HEK293 (cell line): ENCODE results near the gene SCLT1.

Experiments
- CTCF ChIA-PET: fragments of 350-600 bp; formaldehyde crosslinking; extraction: SDS; loops from one replicate; lab custom pipeline; 2021; ENCODE audit warnings: antibody characterized with exemption; lab: Yijun Ruan, JAX
- POLR2A ChIA-PET: fragments of 300-600 bp; formaldehyde crosslinking; extraction: SDS; loops from one replicate; lab custom pipeline; 2020; ENCODE audit warnings: antibody characterized with exemption, inconsistent platforms; lab: Yijun Ruan, JAX
- H3K27ac ChIP-seq: fragments of 200-500 bp; sonication (Bioruptor generic); 2 replicates; pipeline ENCODE4 v1.5.1; 2014; ENCODE audit warnings: low read depth, low read length, control low read depth, inconsistent platforms; ENCODE audit errors: extremely low read depth
- H3K36me3 ChIP-seq, 2 experiments: fragments of 200-500 bp in 1 of 2; sonication (Bioruptor generic) in 1 of 2; 1 replicate in 1 of 2; 2 replicates in 1 of 2; pipeline ENCODE4 v1.5.1; 2014 to 2017; ENCODE audit warnings: inconsistent platforms in 2 of 2, low read length in 2 of 2; ENCODE audit not compliant: control insufficient read depth in 2 of 2, insufficient read depth in 1 of 2
- H3K4me1 ChIP-seq: fragments of 200-500 bp; sonication (Bioruptor generic); 2 replicates; pipeline ENCODE4 v1.5.1; 2014; ENCODE audit warnings: mild to moderate bottlenecking, low read length, inconsistent platforms; ENCODE audit not compliant: control insufficient read depth, insufficient read depth
- H3K4me3 ChIP-seq: 2 replicates; pipeline ENCODE4 v1.5.1; 2011; ENCODE audit warnings: low read depth, mild to moderate bottlenecking, control low read depth, low read length, moderate library complexity
- H3K9me3 ChIP-seq: fragments of 200-500 bp; sonication (Bioruptor generic); 2 replicates; pipeline ENCODE4 v1.5.1; 2014; ENCODE audit warnings: low read depth, low read length, inconsistent platforms; ENCODE audit not compliant: control insufficient read depth, insufficient read depth
- INSM2 ChIP-seq: fragments of 450-650 bp; formaldehyde crosslinking; IDR thresholded peaks from 2 replicates; pipeline ENCODE4 v1.5.1; 2016; ENCODE audit warnings: missing biosample characterization, missing genetic modification characterization
- KLF16 ChIP-seq: fragments of 450-650 bp; formaldehyde crosslinking; IDR thresholded peaks from 2 replicates; pipeline ENCODE4 v1.5.1; 2017; ENCODE audit warnings: missing biosample characterization, missing genetic modification characterization
- KLF9 ChIP-seq: fragments of 450-650 bp; formaldehyde crosslinking; IDR thresholded peaks from 2 replicates; pipeline ENCODE4 v1.5.1; 2016; ENCODE audit warnings: missing biosample characterization, missing genetic modification characterization, low read depth
- MYNN ChIP-seq: fragments of 450-650 bp; formaldehyde crosslinking; IDR thresholded peaks from 2 replicates; pipeline ENCODE4 v1.5.1; 2016; ENCODE audit warnings: missing biosample characterization, missing genetic modification characterization, borderline replicate concordance
- SCRT1 ChIP-seq: fragments of 450-650 bp; formaldehyde crosslinking; IDR thresholded peaks from 2 replicates; pipeline ENCODE4 v1.5.1; 2016; ENCODE audit warnings: missing biosample characterization, missing genetic modification characterization, borderline replicate concordance
- SP3 ChIP-seq: fragments of 450-650 bp; formaldehyde crosslinking; IDR thresholded peaks from 2 replicates; pipeline ENCODE4 v1.5.1; 2016; ENCODE audit warnings: missing biosample characterization, missing genetic modification characterization
- YY2 ChIP-seq: fragments of 450-650 bp; formaldehyde crosslinking; IDR thresholded peaks from 2 replicates; pipeline ENCODE4 v1.5.1; 2016; ENCODE audit warnings: missing biosample characterization, missing genetic modification characterization
- ZBTB17 ChIP-seq: fragments of 450-650 bp; formaldehyde crosslinking; IDR thresholded peaks from 2 replicates; pipeline ENCODE4 v1.5.1; 2016; ENCODE audit warnings: missing biosample characterization, missing genetic modification characterization
- ZNF121 ChIP-seq: fragments of 450-650 bp; formaldehyde crosslinking; IDR thresholded peaks from 2 replicates; pipeline ENCODE4 v1.5.1; 2016; ENCODE audit warnings: missing biosample characterization, missing genetic modification characterization
- ZNF133 ChIP-seq: fragments of 450-650 bp; formaldehyde crosslinking; IDR thresholded peaks from 2 replicates; pipeline ENCODE4 v1.5.1; 2016; ENCODE audit warnings: missing biosample characterization, missing genetic modification characterization
- ZNF146 ChIP-seq: fragments of 450-650 bp; formaldehyde crosslinking; IDR thresholded peaks from 2 replicates; pipeline ENCODE4 v1.5.1; 2016; ENCODE audit warnings: missing biosample characterization, missing genetic modification characterization
- ZNF23 ChIP-seq: fragments of 450-650 bp; formaldehyde crosslinking; IDR thresholded peaks from 2 replicates; pipeline ENCODE4 v1.5.1; 2016; ENCODE audit warnings: missing biosample characterization, missing genetic modification characterization, borderline replicate concordance
- ZNF248 ChIP-seq: fragments of 450-650 bp; formaldehyde crosslinking; IDR thresholded peaks from 2 replicates; pipeline ENCODE4 v1.5.1; 2017; ENCODE audit warnings: missing biosample characterization, missing genetic modification characterization
- ZNF341 ChIP-seq: fragments of 450-650 bp; formaldehyde crosslinking; IDR thresholded peaks from 2 replicates; pipeline ENCODE4; 2016; ENCODE audit warnings: low read depth, missing biosample characterization, missing genetic modification characterization
- ZNF350 ChIP-seq: fragments of 450-650 bp; formaldehyde crosslinking; IDR thresholded peaks from 2 replicates; pipeline ENCODE4 v1.5.0; 2017; ENCODE audit warnings: missing biosample characterization, mild to moderate bottlenecking, missing genetic modification characterization
- ZNF404 ChIP-seq: fragments of 450-650 bp; formaldehyde crosslinking; IDR thresholded peaks from 2 replicates; pipeline ENCODE4 v1.5.1; 2017; ENCODE audit warnings: missing biosample characterization, missing genetic modification characterization
- ZNF416 ChIP-seq: fragments of 450-650 bp; formaldehyde crosslinking; IDR thresholded peaks from 2 replicates; pipeline ENCODE4 v1.5.1; 2016; ENCODE audit warnings: missing biosample characterization, missing genetic modification characterization
- ZNF426 ChIP-seq: fragments of 450-650 bp; formaldehyde crosslinking; IDR thresholded peaks from 2 replicates; pipeline ENCODE4 v1.5.1; 2017; ENCODE audit warnings: missing biosample characterization, missing genetic modification characterization, mild to moderate bottlenecking, inconsistent platforms, moderate library complexity
- ZNF433 ChIP-seq: fragments of 450-650 bp; formaldehyde crosslinking; IDR thresholded peaks from 2 replicates; pipeline ENCODE4 v1.5.1; 2016; ENCODE audit warnings: missing biosample characterization, missing genetic modification characterization, low read depth
- ZNF521 ChIP-seq: fragments of 450-650 bp; formaldehyde crosslinking; IDR thresholded peaks from 2 replicates; pipeline ENCODE4 v1.5.1; 2017; ENCODE audit warnings: missing biosample characterization, mild to moderate bottlenecking, missing genetic modification characterization
- ZNF645 ChIP-seq: fragments of 450-650 bp; formaldehyde crosslinking; IDR thresholded peaks from 2 replicates; pipeline ENCODE4; 2016; ENCODE audit warnings: missing biosample characterization, missing genetic modification characterization
- ZNF654 ChIP-seq: fragments of 450-650 bp; formaldehyde crosslinking; IDR thresholded peaks from 2 replicates; pipeline ENCODE4 v1.5.1; 2016; ENCODE audit warnings: low read depth, missing biosample characterization, missing genetic modification characterization
- ZNF660 ChIP-seq: fragments of 450-650 bp; IDR thresholded peaks from 2 replicates; pipeline ENCODE4 v1.5.1; 2018; ENCODE audit warnings: missing biosample characterization, mild to moderate bottlenecking, missing genetic modification characterization
- ZNF677 ChIP-seq: fragments of 450-650 bp; IDR thresholded peaks from 2 replicates; pipeline ENCODE4 v1.5.0; 2018; ENCODE audit warnings: missing biosample characterization, mild to moderate bottlenecking, missing genetic modification characterization, moderate library complexity
- ZNF747 ChIP-seq: fragments of 450-650 bp; formaldehyde crosslinking; IDR thresholded peaks from 2 replicates; pipeline ENCODE4 v1.5.1; 2016; ENCODE audit warnings: missing biosample characterization, missing genetic modification characterization
- ZSCAN30 ChIP-seq: fragments of 450-650 bp; IDR thresholded peaks from 2 replicates; pipeline ENCODE4 v1.5.1; 2018; ENCODE audit warnings: missing biosample characterization, mild to moderate bottlenecking, missing genetic modification characterization, moderate library complexity
- ZXDB ChIP-seq: fragments of 450-650 bp; formaldehyde crosslinking; IDR thresholded peaks from 2 replicates; pipeline ENCODE4 v1.5.1; 2016; ENCODE audit warnings: missing biosample characterization, missing genetic modification characterization
- TF ChIP-seq, protein P1 (sequence below): fragments of 450-650 bp; formaldehyde crosslinking; IDR thresholded peaks from 2 replicates; pipeline ENCODE4 v1.5.1; 2017; ENCODE audit warnings: missing biosample characterization, missing genetic modification characterization

SCLT1 gene

DNA sequence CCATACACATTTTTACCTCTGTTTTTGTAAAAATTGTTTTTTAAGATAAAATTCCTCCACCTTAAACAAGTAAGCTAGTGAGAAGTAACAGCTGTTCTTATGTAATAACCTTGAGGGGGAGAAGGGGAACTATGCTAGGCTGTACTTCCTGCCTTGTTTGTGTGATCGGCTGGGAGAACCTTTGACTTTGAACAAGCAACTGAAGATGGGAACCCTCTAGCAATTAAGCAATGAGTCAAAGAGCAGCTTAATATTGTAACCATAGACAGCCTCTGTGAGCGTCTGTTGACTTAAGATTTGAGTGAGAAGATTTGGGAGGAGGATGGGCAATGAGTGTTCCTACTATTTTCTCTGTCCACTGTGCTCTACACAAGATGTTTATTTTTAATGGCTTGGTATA is 135.1 kb downstream of the SCLT1 start:
- Histone ChIP-seq H3K9me3 (no peaks in the 10 kb centered on the region), H3K36me3 (no peaks in the 10 kb centered on the region), H3K4me1 (no peaks in the 10 kb centered on the region), H3K27ac (no peak overlapping the region), H3K4me3 (no peak overlapping the region)
- ChIA-PET CTCF (no interaction called here), POLR2A (no interaction called here)
- TF ChIP-seq ZNF645 (tag by site-specific recombination) (no peak), ZNF121 (tag by site-specific recombination) (no peak), MYNN (tag by site-specific recombination) (no peak), ZNF747 (tag by site-specific recombination) (no peak), ZNF677 (tag by site-specific recombination) (no peak), YY2 (tag by site-specific recombination) (no peak), ZNF404 (tag by site-specific recombination) (no peak)

GRCh38 chr4:128957459-128957858 is 135.9 kb downstream of the SCLT1 start:
- no peak overlapping the region for H3K27ac ChIP-seq
- H3K4me3 ChIP-seq, result no peak overlapping the region
- ChIA-PET CTCF (no interaction called here), POLR2A (no interaction called here)
- no peaks in the 10 kb centered on the region for H3K36me3 ChIP-seq
- TF ChIP-seq ZNF654 (tag by site-specific recombination) (no peak), INSM2 (tag by site-specific recombination) (no peak), ZNF426 (tag by site-specific recombination) (no peak), ZNF23 (no peak), ZNF248 (tag by site-specific recombination) (no peak), YY2 (tag by site-specific recombination) (no peak), ZBTB17 (tag by site-specific recombination) (no peak), ZNF433 (tag by site-specific recombination) (no peak), ZNF416 (no peak), ZNF121 (tag by site-specific recombination) (no peak), ZNF146 (tag by site-specific recombination) (no peak), ZNF521 (tag by site-specific recombination) (no peak), ZSCAN30 (no peak)
- no peaks in the 10 kb centered on the region for H3K4me1 ChIP-seq
- H3K9me3 ChIP-seq, result no peaks in the 10 kb centered on the region

- no peak for TF ChIP-seq ZNF248 (tag by site-specific recombination)
- no peaks in the 10 kb centered on the region for H3K36me3 ChIP-seq
- no peak overlapping the region for H3K27ac ChIP-seq
- H3K9me3 ChIP-seq, result no peaks in the 10 kb centered on the region
- ChIA-PET CTCF (no interaction called here), POLR2A (no interaction called here)
- H3K4me1 ChIP-seq, result no peaks in the 10 kb centered on the region
- no peak overlapping the region for H3K4me3 ChIP-seq
Observed at GRCh38 chr4:128955751-128956150, 137.6 kb downstream of the SCLT1 start.

DNA sequence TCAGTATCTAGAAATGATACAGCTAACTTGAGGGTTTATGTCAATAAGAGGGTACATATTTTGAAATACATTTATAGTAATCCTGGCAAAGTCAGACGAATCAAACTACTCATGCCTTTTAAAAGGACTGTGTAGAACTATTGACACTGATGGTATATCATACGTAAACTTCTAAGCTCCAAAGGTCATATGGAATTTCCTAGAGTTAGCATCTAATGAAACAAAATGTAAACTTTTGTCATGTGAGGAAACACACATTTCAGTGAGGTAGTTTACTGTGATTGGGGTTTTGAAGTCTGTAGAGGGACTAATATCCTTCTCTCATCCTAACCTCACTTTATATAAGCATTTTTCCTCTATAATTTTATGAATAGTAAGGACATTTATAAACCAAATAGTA is 138.4 kb downstream of the SCLT1 start:
- ChIA-PET CTCF (interaction anchor here (0.6 kb wide), 1 partner anchor 265 kb away, joined by 3 read pairs; no protein-coding TSS in a partner anchor), POLR2A (no interaction called here)
- Histone ChIP-seq H3K4me1 (no peaks in the 10 kb centered on the region), H3K27ac (no peak overlapping the region), H3K9me3 (no peaks in the 10 kb centered on the region), H3K4me3 (no peak overlapping the region), H3K36me3 (no peaks in the 10 kb centered on the region)
- TF ChIP-seq ZNF426 (tag by site-specific recombination) (no peak), ZXDB (tag by site-specific recombination) (no peak), SP3 (no peak), ZNF350 (tag by site-specific recombination) (no peak), ZNF660 (no peak), SCRT1 (tag by site-specific recombination) (no peak), KLF9 (tag by site-specific recombination) (no peak), ZNF341 (tag by site-specific recombination) (no peak), KLF16 (tag by site-specific recombination) (no peak), ZNF133 (no peak)
- TF ChIP-seq, protein P1, sequence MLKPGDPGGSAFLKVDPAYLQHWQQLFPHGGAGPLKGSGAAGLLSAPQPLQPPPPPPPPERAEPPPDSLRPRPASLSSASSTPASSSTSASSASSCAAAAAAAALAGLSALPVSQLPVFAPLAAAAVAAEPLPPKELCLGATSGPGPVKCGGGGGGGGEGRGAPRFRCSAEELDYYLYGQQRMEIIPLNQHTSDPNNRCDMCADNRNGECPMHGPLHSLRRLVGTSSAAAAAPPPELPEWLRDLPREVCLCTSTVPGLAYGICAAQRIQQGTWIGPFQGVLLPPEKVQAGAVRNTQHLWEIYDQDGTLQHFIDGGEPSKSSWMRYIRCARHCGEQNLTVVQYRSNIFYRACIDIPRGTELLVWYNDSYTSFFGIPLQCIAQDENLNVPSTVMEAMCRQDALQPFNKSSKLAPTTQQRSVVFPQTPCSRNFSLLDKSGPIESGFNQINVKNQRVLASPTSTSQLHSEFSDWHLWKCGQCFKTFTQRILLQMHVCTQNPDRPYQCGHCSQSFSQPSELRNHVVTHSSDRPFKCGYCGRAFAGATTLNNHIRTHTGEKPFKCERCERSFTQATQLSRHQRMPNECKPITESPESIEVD (tag by site-specific recombination), result no peak
